ENCODE results near the gene ANKRD9.
"Not testable (repeated sequence)": the region's sequence is repeated elsewhere in the genome, so short reads cannot be mapped to it uniquely, and the experiment has no call there.

Gene ANKRD9

GRCh38 chr14:102538602-102539543, 29.3 kb upstream of the ANKRD9 start:
- no peak for DNase-seq (ENCODE audit: low spot score)

GRCh38 chr14:102537981-102538601, 28.5 kb upstream of the ANKRD9 start:
- DNase-seq (ENCODE audit: low spot score), result no peak

GRCh38 chr14:102532204-102532658, 22.7 kb upstream of the ANKRD9 start:
- DNase-seq (ENCODE audit: low spot score), result no peak

- no peak for DNase-seq (ENCODE audit: low spot score)
These were observed 21.4 kb upstream of the ANKRD9 start for GRCh38 chr14:102530828-102531478.

- DNase-seq (ENCODE audit: low spot score), result no peak
These were observed 19.0 kb upstream of the ANKRD9 start for GRCh38 chr14:102528431-102529170.

GRCh38 chr14:102525929-102526497, 16.4 kb upstream of the ANKRD9 start:
- no peak for DNase-seq (ENCODE audit: low spot score)

- peak; percentile 10 for DNase-seq (ENCODE audit: low spot score)
These were observed 15.8 kb upstream of the ANKRD9 start for GRCh38 chr14:102525219-102525928.

- DNase-seq (ENCODE audit: low spot score), result peak; percentile 98
These were observed 15.1 kb upstream of the ANKRD9 start for GRCh38 chr14:102524451-102525218.

GRCh38 chr14:102523569-102524450, 14.2 kb upstream of the ANKRD9 start:
- DNase-seq (ENCODE audit: low spot score), result peak; percentile 4

- DNase-seq (ENCODE audit: low spot score), result no peak
These were observed 13.6 kb upstream of the ANKRD9 start for GRCh38 chr14:102523200-102523568.

GRCh38 chr14:102519709-102520108, 10.1 kb upstream of the ANKRD9 start:
- not testable (repeated sequence) for DNase-seq (ENCODE audit: low spot score)

- DNase-seq (ENCODE audit: low spot score), result no peak
These were observed 8.6 kb upstream of the ANKRD9 start for GRCh38 chr14:102518063-102518648.

- DNase-seq (ENCODE audit: low spot score), result peak; percentile 64
These were observed 8.0 kb upstream of the ANKRD9 start for GRCh38 chr14:102517392-102518062.

- peak; percentile 95 for DNase-seq (ENCODE audit: low spot score)
These were observed 7.2 kb upstream of the ANKRD9 start for GRCh38 chr14:102516531-102517391.

GRCh38 chr14:102514987-102515733, 5.6 kb upstream of the ANKRD9 start:
- no peak for DNase-seq (ENCODE audit: low spot score)
